Fibroblast of lung (primary cell): ENCODE measurements around the gene TIMM17B. TPM values are rescaled to one million over a fixed set of nuclear protein-coding genes. Genes with fewer than 3 reads are reported as not detected.

Source experiments
- DNase-seq, 2 donors: peaks; one replicate each; pipeline versions ENCODE4 v3.0.0 to v3.0.0-alpha.2; 2010; ENCODE audit warnings: low read depth in 2 of 2
- H2AFZ ChIP-seq: 2 replicates; pipeline ENCODE4 v1.5.1; 2012; ENCODE audit warnings: low read length, control low read depth, inconsistent platforms
- H3K27ac ChIP-seq: 2 replicates; pipeline ENCODE4 v1.5.1; 2011; ENCODE audit warnings: low read length, control low read depth; ENCODE audit not compliant: insufficient read depth
- H3K27me3 ChIP-seq: 2 replicates; pipeline ENCODE4 v1.5.1; 2011; ENCODE audit warnings: mild to moderate bottlenecking, low read length; ENCODE audit not compliant: control insufficient read depth, insufficient read depth
- H3K36me3 ChIP-seq: 2 replicates; pipeline ENCODE4 v1.5.1; 2011; ENCODE audit warnings: low read length; ENCODE audit not compliant: control insufficient read depth, insufficient read depth
- H3K4me1 ChIP-seq: 2 replicates; pipeline ENCODE4 v1.5.1; 2011; ENCODE audit warnings: low read length; ENCODE audit not compliant: control insufficient read depth, insufficient read depth; ENCODE audit errors: extremely low read depth
- H3K4me2 ChIP-seq: 2 replicates; pipeline ENCODE4 v1.5.1; 2011; ENCODE audit warnings: low read length, control low read depth; ENCODE audit not compliant: insufficient read depth; ENCODE audit errors: extremely low read depth
- H3K4me3 ChIP-seq, 4 experiments: fragments of 200-600 bp in 1 of 4; sonication (generic) in 1 of 4; replicated peaks in 1 of 4; 2 replicates each; pipeline ENCODE4 v1.5.1; 2011 to 2016; ENCODE audit warnings: low read length in 4 of 4, low read depth in 3 of 4, mild to moderate bottlenecking in 3 of 4, control low read depth in 2 of 4, inconsistent platforms in 1 of 4, mixed read lengths in 1 of 4; ENCODE audit not compliant: insufficient read depth in 1 of 4; ENCODE audit errors: control extremely low read depth in 1 of 4
- H3K79me2 ChIP-seq: 2 replicates; pipeline ENCODE4 v1.5.1; 2012; ENCODE audit warnings: mild to moderate bottlenecking, low read length, inconsistent platforms; ENCODE audit not compliant: control insufficient read depth, insufficient read depth
- H3K9ac ChIP-seq: 2 replicates; pipeline ENCODE4 v1.5.1; 2011; ENCODE audit warnings: mild to moderate bottlenecking, low read length, control low read depth; ENCODE audit not compliant: insufficient read depth
- H3K9me3 ChIP-seq: 2 replicates; pipeline ENCODE4 v1.5.1; 2012; ENCODE audit warnings: low read depth, low read length; ENCODE audit not compliant: control insufficient read depth, insufficient read depth
- H4K20me1 ChIP-seq: 2 replicates; pipeline ENCODE4 v1.5.1; 2011; ENCODE audit warnings: low read length; ENCODE audit not compliant: control insufficient read depth, insufficient read depth; ENCODE audit errors: extremely low read depth
- CTCF ChIP-seq, 2 donors: IDR thresholded peaks in 1 of 2; conservative IDR thresholded peaks in 1 of 2; 1 replicate in 1 of 2; 2 replicates in 1 of 2; pipeline ENCODE4 v1.5.1; 2011 to 2012; ENCODE audit warnings: low read length in 2 of 2, control low read depth in 1 of 2, inconsistent platforms in 1 of 2, low read depth in 1 of 2, mild to moderate bottlenecking in 1 of 2
- EZH2 ChIP-seq: IDR thresholded peaks from 2 replicates; pipeline ENCODE4 v1.5.1; 2012; ENCODE audit warnings: low read length, control low read depth, mild to moderate bottlenecking; ENCODE audit errors: missing control alignments
- polyA plus RNA-seq, 2 donors: library from polyadenylated mRNA; depleted of rRNA in 1 of 2; stranded (reverse) in 1 of 2; unstranded in 1 of 2; fragments of >200 nt; gene quantifications; 2 replicates each; pipeline ENCODE4 v1.2.1, GENCODE V29; 2011 to 2012; ENCODE audit warnings: missing spikeins in 1 of 2
- total RNA-seq: library from RNA; depleted of rRNA; stranded (reverse); fragments of >200 nt; gene quantifications from 2 replicates; pipeline ENCODE4 v1.2.1, GENCODE V29; 2014

TIMM17B gene
- total and polyA plus RNA-seq, 2 donors (not counting 1 experiment from before 2014, with no cell fraction given), result 19.0 to 32.0 TPM

GRCh38 chrX:48904626-48905025, 7.1 kb upstream of the TIMM17B start:
- Histone ChIP-seq H4K20me1 (no peaks in the 10 kb centered on the region), H3K9ac (no peak overlapping the region), H3K4me1 (no peaks in the 10 kb centered on the region), H3K4me2 (no peak overlapping the region), H3K9me3 (no peaks in the 10 kb centered on the region), H3K27me3 (no peaks in the 10 kb centered on the region), H3K27ac (no peak overlapping the region), H3K4me3 (no peak overlapping the region), H3K36me3 (peaks cover 9% of the 10 kb centered on the region), H3K79me2 (peaks cover 6% of the 10 kb centered on the region), H2AFZ (no peak overlapping the region)
- TF ChIP-seq EZH2 (no peak), CTCF (conservative IDR thresholded peaks at IDR 0.05 in 1 of 2, IDR thresholded peaks at IDR 0.05 in 1 of 2; ENCODE audit: low read depth in 1 of 2, low read length in 2 of 2) (no peak)
- no peak for DNase-seq

GRCh38 chrX:48904180-48904579, 6.6 kb upstream of the TIMM17B start:
- H3K27ac ChIP-seq, result no peak overlapping the region
- no peaks in the 10 kb centered on the region for H3K4me1 ChIP-seq
- no peak overlapping the region for H3K9ac ChIP-seq
- H3K9me3 ChIP-seq, result no peaks in the 10 kb centered on the region
- no peak overlapping the region for H2AFZ ChIP-seq
- TF ChIP-seq CTCF (conservative IDR thresholded peaks at IDR 0.05 in 1 of 2, IDR thresholded peaks at IDR 0.05 in 1 of 2; ENCODE audit: low read depth in 1 of 2, low read length in 2 of 2) (no peak), EZH2 (no peak)
- no peak overlapping the region for H3K4me2 ChIP-seq
- no peaks in the 10 kb centered on the region for H3K27me3 ChIP-seq
- no peak for DNase-seq
- H4K20me1 ChIP-seq, result no peaks in the 10 kb centered on the region
- H3K4me3 ChIP-seq, result no peak overlapping the region
- peaks cover 10% of the 10 kb centered on the region for H3K36me3 ChIP-seq
- peaks cover 6% of the 10 kb centered on the region for H3K79me2 ChIP-seq

- H3K79me2 ChIP-seq, result peaks cover 8% of the 10 kb centered on the region
- no peak for TF ChIP-seq CTCF (conservative IDR thresholded peaks at IDR 0.05 in 1 of 2, IDR thresholded peaks at IDR 0.05 in 1 of 2; ENCODE audit: low read depth in 1 of 2, low read length in 2 of 2)
- TF ChIP-seq EZH2, result no peak
- H3K27me3 ChIP-seq, result no peaks in the 10 kb centered on the region
- no peak overlapping the region for H3K9ac ChIP-seq
- H2AFZ ChIP-seq, result no peak overlapping the region
- no peak overlapping the region for H3K27ac ChIP-seq
- no peak overlapping the region for H3K4me3 ChIP-seq
- no peaks in the 10 kb centered on the region for H3K9me3 ChIP-seq
- H4K20me1 ChIP-seq, result no peaks in the 10 kb centered on the region
- DNase-seq, result no peak
- H3K4me2 ChIP-seq, result no peak overlapping the region
- H3K4me1 ChIP-seq, result no peaks in the 10 kb centered on the region
- H3K36me3 ChIP-seq, result peaks cover 11% of the 10 kb centered on the region
Observed at GRCh38 chrX:48903290-48903689, 5.7 kb upstream of the TIMM17B start.
